Heart left ventricle (tissue), 16 donors: ENCODE data around the gene GRM7. TPM values are rescaled to one million over a fixed set of nuclear protein-coding genes. Genes with fewer than 3 reads are reported as not detected.

Source experiments
- ATAC-seq, 4 donors: fragments of 200-7000 bp; cut with Tn5 transposase; one replicate each; pipeline ENCODE4 v1.9.1; 2020 to 2022; ENCODE audit warnings: moderate library complexity in 4 of 4, mild to moderate bottlenecking in 3 of 4, moderate number of reproducible peaks in 1 of 4
- DNase-seq, 5 donors: peaks; one replicate each; pipeline ENCODE4 v3.0.0-alpha.2; 2020
- H3K27ac ChIP-seq, 12 donors: fragments of 200-600 bp; sonication (generic) in 4 of 12; one replicate each; pipeline versions ENCODE4 v1.5.0 to v1.8.0; 2016 to 2022; ENCODE audit warnings: mild to moderate bottlenecking in 2 of 12
- H3K27me3 ChIP-seq, 9 donors: fragments of 200-600 bp; sonication (generic) in 2 of 9; one replicate each; pipeline versions ENCODE4 v1.5.1 to v1.8.0; 2016 to 2022; ENCODE audit warnings: mild to moderate bottlenecking in 3 of 9
- H3K36me3 ChIP-seq, 9 donors: fragments of 200-600 bp; sonication (generic) in 2 of 9; one replicate each; pipeline versions ENCODE4 v1.5.0 to v1.8.0; 2018 to 2022; ENCODE audit warnings: mild to moderate bottlenecking in 2 of 9
- H3K4me1 ChIP-seq, 12 donors: fragments of 200-600 bp; sonication (generic) in 4 of 12; one replicate each; pipeline versions ENCODE4 v1.5.0 to v1.8.0; 2016 to 2022; ENCODE audit warnings: mild to moderate bottlenecking in 3 of 12
- H3K4me3 ChIP-seq, 12 donors: fragments of 200-600 bp; sonication (generic) in 4 of 12; one replicate each; pipeline versions ENCODE4 v1.5.0 to v1.8.0; 2017 to 2022; ENCODE audit warnings: mild to moderate bottlenecking in 9 of 12, moderate library complexity in 4 of 12
- H3K9me3 ChIP-seq, 12 donors: fragments of 200-600 bp; sonication (generic) in 4 of 12; one replicate each; pipeline versions ENCODE4 v1.5.0 to v1.8.0; 2016 to 2022; ENCODE audit warnings: mild to moderate bottlenecking in 1 of 12
- POLR2A ChIP-seq, 2 donors: fragments of 450-650 bp; IDR thresholded peaks; one replicate each; pipeline ENCODE4 v1.6.1; 2017; ENCODE audit warnings: antibody characterized with exemption in 2 of 2, mild to moderate bottlenecking in 2 of 2, moderate library complexity in 2 of 2
- WGBS, 4 donors: extraction: QIAGEN DNeasy Blood & Tissue Kit in 2 of 4; methylation state at CpG; one replicate each; pipeline versions ENCODE4 v1.1.5 to v1.1.7; 2013 to 2018; 5-methylcytosine and 5-hydroxymethylcytosine counted together
- intact Hi-C, 10 donors: fragments of 100-400 bp; cut with DNase I; formaldehyde crosslinking; loops; one replicate each; pipeline versions ENCODE4 v1.11.1 to v1.14.2; 2022
- polyA plus RNA-seq, 2 donors: library from polyadenylated mRNA; stranded (reverse); fragments of 200-250 nt; gene quantifications; one replicate each; pipeline ENCODE4 v1.2.3, GENCODE V29; 2013
- total RNA-seq, 9 donors: library from RNA; depleted of rRNA in 2 of 9; stranded (reverse); fragments of >200 nt in 2 of 9; fragmentation: NEBNext Ultra II Directional in 3 of 9; extraction: Animal tissue kit (Norgen Biotek cat#: 25700) in 3 of 9; gene quantifications; one replicate each; pipeline versions ENCODE4 v1.1.0 to v1.2.4, GENCODE V29; 2016 to 2023
- TF ChIP-seq, protein P1 (sequence below), 12 donors: fragments of 200-600 bp; sonication (generic) in 4 of 12; IDR thresholded peaks; one replicate each; pipeline versions ENCODE4 v1.5.0 to v1.8.0; 2018 to 2022; ENCODE audit warnings: antibody characterized with exemption in 12 of 12, mild to moderate bottlenecking in 5 of 12
- donor health status: ischemic (EF 13 %, LVEDD 7.1; RV severe dilation, severe dysfunction).
- donor health status: healthy with polysubstance abuse.
- donor health status: DM: no; HTN: yes; CAD: no.
- donor health status: DM: no; HTN: no; CAD: no.
- donor health status: ischemic (EF 25% LVEDD 6.9; RV normal size, moderate dysfunction).
- donor health status: ischemic (EF 25% LVEDD 5.7; RV mildly dilated, moderate dysfunction).
- donor health status: healthy.
- donor health status: DM: yes; HTN: yes; CAD: no.
- donor health status: ischemic (EF 35%, LVEDD 5.7; RV mildly dilated, moderate dysfunction).
- donor health status: nonischemic (EF 11% LVEDD 7.7; RV severe dilation, severe dysfunction).
- donor health status: DM: yes; HTN: yes; CAD: no.
- donor health status: PGD.
- donor health status: ischemic (EF 29% LVEDD 5.4; RV normal size, mild dysfunction).
- donor health status: nonischemic (EF 23%, LVEDD 6.1; RV moderate dilation, normal function).

GRM7 gene
- total and polyA plus RNA-seq, 11 donors, result not detected

GRCh38 chr3:7315037-7315436 is 454.1 kb downstream of the GRM7 start:
- 81 to 93% (median 85%) methylated on average over 1 of the region's 1 CpG for WGBS, 4 donors
- no peak for DNase-seq
- Histone ChIP-seq H3K36me3 (no peaks in the 10 kb centered on the region), H3K9me3 (peaks cover 0 to 10% (median 0%) of the 10 kb centered on the region in 12 donors), H3K27me3 (no peaks in the 10 kb centered on the region), H3K27ac (no peak overlapping the region), H3K4me1 (peaks cover 0 to 7% (median 2%) of the 10 kb centered on the region in 12 donors), H3K4me3 (no peak overlapping the region)
- ATAC-seq, result no peak
- intact Hi-C loops, result no loop called here
- TF ChIP-seq POLR2A (IDR thresholded peaks at IDR 0.05), result no peak

GRCh38 chr3:7322957-7323669 is 462.2 kb downstream of the GRM7 start:
- DNase-seq (no peak), ATAC-seq (peak in 2 of 4 donors; percentile 33 to 62)
- no peaks in the 10 kb centered on the region for H3K27me3 ChIP-seq
- H3K4me3 ChIP-seq, result no peak overlapping the region
- H3K9me3 ChIP-seq, result no peaks in the 10 kb centered on the region
- WGBS, 4 donors, result 76 to 86% (median 78%) methylated on average over 3 of the region's 3 CpGs
- TF ChIP-seq POLR2A (IDR thresholded peaks at IDR 0.05), result no peak
- TF ChIP-seq, protein P1, sequence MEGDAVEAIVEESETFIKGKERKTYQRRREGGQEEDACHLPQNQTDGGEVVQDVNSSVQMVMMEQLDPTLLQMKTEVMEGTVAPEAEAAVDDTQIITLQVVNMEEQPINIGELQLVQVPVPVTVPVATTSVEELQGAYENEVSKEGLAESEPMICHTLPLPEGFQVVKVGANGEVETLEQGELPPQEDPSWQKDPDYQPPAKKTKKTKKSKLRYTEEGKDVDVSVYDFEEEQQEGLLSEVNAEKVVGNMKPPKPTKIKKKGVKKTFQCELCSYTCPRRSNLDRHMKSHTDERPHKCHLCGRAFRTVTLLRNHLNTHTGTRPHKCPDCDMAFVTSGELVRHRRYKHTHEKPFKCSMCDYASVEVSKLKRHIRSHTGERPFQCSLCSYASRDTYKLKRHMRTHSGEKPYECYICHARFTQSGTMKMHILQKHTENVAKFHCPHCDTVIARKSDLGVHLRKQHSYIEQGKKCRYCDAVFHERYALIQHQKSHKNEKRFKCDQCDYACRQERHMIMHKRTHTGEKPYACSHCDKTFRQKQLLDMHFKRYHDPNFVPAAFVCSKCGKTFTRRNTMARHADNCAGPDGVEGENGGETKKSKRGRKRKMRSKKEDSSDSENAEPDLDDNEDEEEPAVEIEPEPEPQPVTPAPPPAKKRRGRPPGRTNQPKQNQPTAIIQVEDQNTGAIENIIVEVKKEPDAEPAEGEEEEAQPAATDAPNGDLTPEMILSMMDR (IDR thresholded peaks at IDR 0.05), result no peak
- intact Hi-C loops, result no loop called here
- H3K27ac ChIP-seq, result no peak overlapping the region
- H3K36me3 ChIP-seq, result no peaks in the 10 kb centered on the region
- no peaks in the 10 kb centered on the region for H3K4me1 ChIP-seq

DNA sequence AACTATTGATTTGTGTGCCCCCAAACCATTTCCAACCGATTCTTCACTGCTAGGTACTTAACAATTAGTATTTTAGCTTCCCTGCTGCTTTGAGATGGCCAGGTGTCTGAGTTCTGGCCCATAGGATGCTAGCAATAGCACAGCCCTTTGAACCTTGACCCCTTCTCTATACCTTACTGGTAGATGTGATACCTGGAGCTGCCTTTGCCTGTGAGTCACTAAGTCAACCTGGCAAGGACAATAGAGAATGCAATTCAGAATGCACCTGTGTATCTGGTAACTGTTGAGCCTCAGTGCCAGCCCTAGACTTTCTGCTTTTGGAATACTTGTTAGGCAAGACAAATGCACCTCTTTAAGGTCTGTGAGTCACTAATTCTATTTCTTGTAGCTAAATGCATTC is 467.4 kb downstream of the GRM7 start:
- H3K36me3 ChIP-seq, result no peaks in the 10 kb centered on the region
- WGBS, 4 donors, result 68 to 88% (median 74%) methylated on average over 1 of the region's 1 CpG
- H3K4me1 ChIP-seq, result no peaks in the 10 kb centered on the region
- peaks cover 0 to 5% (median 0%) of the 10 kb centered on the region in 12 donors for H3K9me3 ChIP-seq
- ATAC-seq, result no peak
- TF ChIP-seq POLR2A (IDR thresholded peaks at IDR 0.05), result no peak
- intact Hi-C loops, result no loop called here
- no peak overlapping the region for H3K4me3 ChIP-seq
- no peaks in the 10 kb centered on the region for H3K27me3 ChIP-seq
- no peak overlapping the region for H3K27ac ChIP-seq
- DNase-seq, result no peak

GRCh38 chr3:7332696-7333095 is 471.8 kb downstream of the GRM7 start:
- Histone ChIP-seq H3K9me3 (peaks cover 0 to 28% (median 7%) of the 10 kb centered on the region in 12 donors), H3K4me1 (no peaks in the 10 kb centered on the region), H3K27ac (no peak overlapping the region), H3K36me3 (no peaks in the 10 kb centered on the region), H3K4me3 (no peak overlapping the region), H3K27me3 (no peaks in the 10 kb centered on the region)
- WGBS, 4 donors, result 47 to 66% (median 65%) methylated on average over 2 of the region's 2 CpGs
- DNase-seq (no peak), ATAC-seq (no peak)
- intact Hi-C loops, result no loop called here
- no peak for TF ChIP-seq POLR2A (IDR thresholded peaks at IDR 0.05)
- TF ChIP-seq, protein P1 (IDR thresholded peaks at IDR 0.05), result no peak

DNA sequence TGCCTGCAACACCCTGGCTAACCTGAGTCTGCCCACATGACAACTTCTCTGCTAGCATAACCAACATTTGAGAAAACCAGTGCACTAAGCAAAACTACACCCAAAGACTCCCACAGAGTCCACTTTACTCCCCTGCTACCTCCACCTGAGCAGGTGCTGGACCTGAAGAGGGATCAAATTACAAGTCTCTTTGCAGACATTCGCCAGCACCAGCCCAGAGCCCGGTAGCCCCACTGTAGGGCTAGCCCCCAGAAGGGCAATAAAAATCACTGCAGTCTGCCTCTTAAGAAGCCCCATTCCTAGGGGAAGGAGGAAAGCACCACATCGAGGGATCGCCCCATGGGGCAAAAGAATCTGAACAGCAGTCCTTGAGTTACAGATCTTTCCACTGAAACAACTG is 472.2 kb downstream of the GRM7 start:
- intact Hi-C loops, result no loop called here
- DNase-seq, result no peak
- Histone ChIP-seq H3K4me3 (no peak overlapping the region), H3K9me3 (peaks cover 0 to 29% (median 7%) of the 10 kb centered on the region in 12 donors), H3K27ac (no peak overlapping the region), H3K36me3 (no peaks in the 10 kb centered on the region), H3K4me1 (no peaks in the 10 kb centered on the region), H3K27me3 (no peaks in the 10 kb centered on the region)
- no peak for ATAC-seq
- 79 to 87% (median 85%) methylated on average over 3 to 4 of the region's 4 CpGs for WGBS, 4 donors
- no peak for TF ChIP-seq POLR2A (IDR thresholded peaks at IDR 0.05)
- TF ChIP-seq, protein P1 (IDR thresholded peaks at IDR 0.05), result no peak
